GM12892 (cell line): ENCODE results near the gene MED12.

Source experiments
- POLR2A ChIP-seq: IDR thresholded peaks from 2 replicates; pipeline ENCODE4 v1.6.1; 2011; ENCODE audit warnings: low read depth, low read length, control low read depth
- POLR2AphosphoS5 ChIP-seq: IDR thresholded peaks from 2 replicates; pipeline ENCODE4 v1.6.1; 2011; ENCODE audit warnings: low read depth, low read length, control low read depth

GRCh38 chrX:71181558-71181909, 63.1 kb downstream of the MED12 start:
- TF ChIP-seq POLR2AphosphoS5 (0 out of 2 replicates have a peak, but pooled peaks have one; percentile 6), POLR2A (no peak)
